ENCODE data around the gene CDK16.
"Not testable (repeated sequence)": the region's sequence is repeated elsewhere in the genome, so short reads cannot be mapped to it uniquely, and the experiment has no call there.

Gene CDK16

GRCh38 chrX:47257620-47258019 is 39.1 kb downstream of the CDK16 start:
- not testable (repeated sequence) for DNase-seq

GRCh38 chrX:47264483-47265173 is 46.1 kb downstream of the CDK16 start:
- no peak for DNase-seq

DNA sequence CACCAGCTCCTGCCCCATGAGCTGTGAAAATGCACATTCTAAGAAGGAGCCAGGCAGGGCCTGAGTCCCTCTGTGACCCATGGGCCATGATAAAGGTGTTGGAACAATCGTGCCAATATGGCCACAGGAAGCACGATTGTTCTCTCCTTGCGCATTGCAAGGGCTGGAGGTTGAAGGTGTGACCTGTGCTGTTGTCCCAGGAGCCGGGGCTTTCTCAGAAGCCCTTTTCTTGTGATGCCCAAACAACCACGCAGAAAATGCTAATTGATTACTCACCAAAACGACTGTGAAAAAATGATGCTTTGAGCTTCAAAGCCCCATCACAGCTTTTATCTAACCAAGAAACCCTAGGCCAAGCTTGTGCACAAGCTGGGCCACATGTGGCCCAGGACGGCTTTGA is 48.2 kb downstream of the CDK16 start:
- DNase-seq, result no peak

DNA sequence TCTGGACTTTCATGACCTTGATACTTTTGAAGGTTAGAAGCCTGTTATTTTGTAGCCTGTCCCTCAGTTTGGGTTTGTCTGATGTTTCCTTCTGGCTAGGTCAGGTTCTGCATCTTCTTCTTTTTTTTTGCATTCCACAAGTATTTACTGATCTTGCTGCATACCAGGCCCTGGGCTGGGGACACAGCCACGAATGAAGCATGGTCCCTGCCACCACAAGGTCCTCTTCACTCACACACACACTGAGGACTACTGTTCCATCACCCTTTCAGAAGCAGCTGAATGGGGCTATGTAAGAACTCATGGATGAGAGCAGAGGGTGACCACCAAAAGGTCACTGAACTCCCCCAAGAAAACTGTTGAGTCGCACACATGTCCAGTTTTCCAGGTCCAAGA is 53.5 kb downstream of the CDK16 start:
- no peak for DNase-seq

GRCh38 chrX:47273011-47273730 is 54.7 kb downstream of the CDK16 start:
- DNase-seq, result no peak

GRCh38 chrX:47278691-47279090 is 60.2 kb downstream of the CDK16 start:
- DNase-seq, result no peak
